Renal cortical epithelial cell (primary cell): ENCODE measurements around the gene CSMD2. TPM values are rescaled to one million over a fixed set of nuclear protein-coding genes. Genes with fewer than 3 reads are reported as not detected.
A peak's percentile ranks its signal among the peaks of the same experiment; 100 is the strongest.

ENCODE experiments used
- DNase-seq: peaks from one replicate; pipeline ENCODE4 v3.0.0-alpha.2; 2011; ENCODE audit warnings: low read depth
- total RNA-seq: library from RNA; depleted of rRNA; stranded (reverse); fragments of >200 nt; gene quantifications from 2 replicates; pipeline ENCODE4 v1.2.3, GENCODE V29; 2014

CSMD2 gene
- total RNA-seq, 1 donor from 2014 or later = 0.55 TPM

- DNase-seq = no peak
Measured at GRCh38 chr1:33758698-33759097, 406.3 kb downstream of the CSMD2 start.

GRCh38 chr1:33753087-33753856 is 411.8 kb downstream of the CSMD2 start:
- DNase-seq = no peak

DNA sequence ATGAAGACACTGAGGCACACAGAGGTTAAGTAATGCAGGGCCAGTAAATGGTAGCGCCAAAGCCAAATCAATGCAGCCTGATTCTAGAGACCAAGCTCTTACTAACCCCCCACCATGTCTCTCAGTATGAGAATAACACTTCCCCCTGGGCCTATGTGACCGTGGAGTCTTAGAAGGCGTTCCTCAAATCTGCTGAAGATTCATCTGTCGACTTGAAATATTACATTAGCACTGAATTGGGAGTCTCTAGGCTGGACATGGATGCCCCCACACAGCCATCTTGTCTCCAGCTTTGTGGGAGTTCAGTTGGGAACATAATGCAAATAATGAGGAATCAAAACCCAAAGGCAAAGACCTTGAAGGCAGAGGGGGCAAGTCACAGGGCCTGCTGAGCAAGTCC is 419.1 kb downstream of the CSMD2 start:
- no peak for DNase-seq

DNA sequence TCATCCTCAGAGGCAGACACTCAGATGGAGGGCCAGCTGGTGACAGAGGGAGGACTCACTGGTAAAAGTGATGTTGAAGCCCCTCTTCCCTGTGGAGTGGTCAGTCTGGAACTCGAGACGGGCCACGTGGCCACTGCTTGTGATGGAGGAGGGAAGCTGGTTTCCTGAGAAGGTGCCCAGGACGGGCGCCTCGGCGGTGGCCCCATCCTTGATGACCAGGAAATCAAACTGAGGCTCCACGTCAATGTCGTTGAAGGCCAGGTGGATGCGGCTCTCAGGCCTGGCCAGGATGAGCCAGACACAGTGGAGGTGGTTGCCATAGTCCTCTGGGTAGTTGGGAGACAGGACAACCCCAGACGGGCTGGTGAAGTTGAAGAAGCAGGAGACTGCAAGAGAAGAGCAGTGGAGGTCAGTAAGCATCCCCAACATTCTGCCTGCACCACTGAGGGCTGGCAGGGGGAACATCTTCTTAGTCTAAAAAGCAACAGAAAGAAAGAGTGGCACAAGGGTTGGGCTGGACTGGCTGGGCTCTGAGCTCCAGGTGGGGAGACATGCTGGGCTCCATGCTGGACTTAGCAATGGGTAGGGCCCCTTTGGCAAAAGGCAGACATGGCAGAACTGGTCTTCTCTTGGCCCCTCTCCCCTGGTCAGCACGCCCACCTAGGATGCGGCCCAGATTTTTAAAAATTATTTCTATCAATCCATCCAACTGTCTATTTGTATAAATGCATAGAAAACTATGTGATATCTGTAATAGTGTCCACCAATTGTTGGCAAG is 421.6 kb downstream of the CSMD2 start:
- no peak for DNase-seq

GRCh38 chr1:33742663-33743062 is 422.4 kb downstream of the CSMD2 start:
- DNase-seq = no peak

GRCh38 chr1:33741749-33742148 is 423.3 kb downstream of the CSMD2 start:
- no peak for DNase-seq

DNA sequence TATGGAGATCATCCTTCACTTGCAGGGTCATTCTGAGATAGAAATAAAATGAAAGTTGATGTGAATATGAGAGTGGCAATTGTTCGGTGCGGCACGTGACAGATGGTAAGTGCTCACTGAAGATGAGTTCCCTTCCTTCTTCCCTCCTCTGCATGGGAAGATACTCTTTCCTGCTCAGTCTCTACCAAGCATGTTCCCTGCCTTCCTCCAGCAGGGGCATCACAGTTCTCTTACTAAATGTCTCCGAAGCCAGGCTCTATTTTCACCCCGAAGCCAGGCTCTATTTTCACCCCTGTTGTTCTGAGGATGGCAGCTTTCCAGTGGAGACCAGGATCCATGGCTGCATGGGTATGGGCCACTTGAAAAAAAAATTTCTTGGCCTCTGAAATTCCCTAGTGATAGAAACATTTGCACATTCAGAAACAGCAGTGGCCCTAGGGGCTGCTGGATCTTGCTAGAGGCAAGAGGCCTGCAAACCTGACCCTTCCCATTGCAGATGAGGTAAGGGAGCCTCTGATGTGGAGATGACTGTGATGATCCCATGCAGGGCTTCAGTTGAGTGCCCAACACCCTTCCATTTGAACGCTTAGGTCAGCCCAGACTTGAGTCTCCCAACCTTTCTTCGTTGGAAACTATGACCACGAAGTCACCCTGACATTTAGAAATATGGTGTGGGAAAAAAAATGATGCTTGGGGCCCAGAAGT is 424.8 kb downstream of the CSMD2 start:
- DNase-seq = no peak

DNA sequence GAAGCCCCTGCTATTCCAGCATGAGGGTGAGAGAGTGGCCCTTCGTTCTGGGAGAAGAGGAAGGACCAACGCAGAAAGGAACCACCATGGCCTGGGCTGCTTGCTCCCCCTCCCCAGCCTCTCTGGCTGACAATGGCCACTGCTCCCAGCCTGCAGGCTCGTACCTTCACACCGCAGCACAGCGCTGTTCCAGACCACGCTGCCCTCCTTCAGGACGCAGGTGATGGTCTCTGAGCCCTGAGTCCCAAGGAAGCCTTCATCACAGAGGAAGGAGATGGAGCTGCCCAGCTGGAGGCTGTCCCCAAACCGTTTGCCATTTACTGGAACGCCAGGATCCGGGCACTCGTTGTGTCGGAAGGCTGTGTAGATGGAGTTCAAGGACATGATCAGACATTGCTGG is 426.1 kb downstream of the CSMD2 start:
- no peak for DNase-seq

- DNase-seq = no peak
Measured at GRCh38 chr1:33738536-33738935, 426.5 kb downstream of the CSMD2 start.

DNA sequence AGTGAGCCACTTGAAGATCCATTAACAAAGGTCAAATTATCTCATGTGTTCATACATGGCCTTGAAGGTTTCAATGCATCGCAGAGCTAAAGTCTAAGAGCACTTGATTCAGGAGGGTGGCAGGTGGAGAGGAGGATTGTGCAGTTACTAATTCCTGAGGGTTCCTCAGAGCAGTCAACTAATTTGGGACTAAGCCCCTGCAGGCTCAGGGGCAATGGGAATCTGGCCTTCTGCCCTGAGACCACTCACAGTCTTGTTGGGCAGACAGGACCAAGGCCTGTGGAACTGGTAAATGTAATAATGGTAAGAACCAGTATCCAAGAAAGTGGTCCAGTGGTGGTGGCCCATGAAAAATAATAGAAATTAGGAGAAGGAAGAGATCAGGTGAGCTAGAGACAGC is 428.5 kb downstream of the CSMD2 start:
- DNase-seq = no peak

DNA sequence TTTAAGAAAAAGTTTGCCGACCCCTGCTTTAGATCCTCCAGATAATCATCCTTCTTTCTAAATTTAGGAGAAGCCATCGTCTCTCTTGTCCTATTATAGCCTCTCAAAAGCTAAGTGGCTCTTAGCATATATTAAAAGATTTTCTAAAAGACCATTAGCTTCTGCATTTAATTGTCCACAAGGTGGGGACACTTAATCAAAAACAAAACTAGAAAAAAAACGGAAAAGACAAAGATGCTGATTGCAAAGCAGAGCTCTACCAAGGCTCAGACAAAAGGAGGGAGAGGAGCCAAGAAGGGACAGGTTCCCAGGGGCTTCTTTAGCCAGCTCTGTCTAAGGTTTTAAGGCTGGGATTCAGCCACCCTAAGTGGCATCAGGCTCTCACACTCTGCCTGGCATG is 429.4 kb downstream of the CSMD2 start:
- DNase-seq = peak; percentile 8

GRCh38 chr1:33727310-33727709 is 437.7 kb downstream of the CSMD2 start:
- DNase-seq = no peak

GRCh38 chr1:33726274-33726804 is 438.7 kb downstream of the CSMD2 start:
- DNase-seq = no peak

- DNase-seq = no peak
Measured at GRCh38 chr1:33725556-33726160, 439.4 kb downstream of the CSMD2 start.

DNA sequence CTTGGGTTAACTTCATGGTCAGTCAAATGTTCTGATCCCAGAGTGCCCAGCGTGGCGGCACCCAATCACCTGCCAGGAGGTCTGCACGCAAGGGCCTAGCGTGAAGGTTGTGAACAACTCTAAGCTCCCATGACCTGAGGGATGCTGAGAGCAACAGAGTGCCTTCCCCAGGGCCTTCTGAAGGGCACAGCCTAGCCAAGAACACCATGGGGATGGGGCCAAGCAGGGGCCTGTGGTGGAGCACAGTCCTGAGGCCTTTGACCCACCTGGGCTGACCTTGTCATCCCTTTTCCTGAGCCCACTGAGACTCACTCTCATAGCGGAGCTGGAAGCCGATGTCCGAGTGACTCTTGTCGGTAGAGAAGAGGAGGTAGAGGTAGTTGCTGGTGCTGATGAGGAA is 440.0 kb downstream of the CSMD2 start:
- DNase-seq = no peak

- DNase-seq = no peak
Measured at GRCh38 chr1:33724348-33724747, 440.7 kb downstream of the CSMD2 start.

DNA sequence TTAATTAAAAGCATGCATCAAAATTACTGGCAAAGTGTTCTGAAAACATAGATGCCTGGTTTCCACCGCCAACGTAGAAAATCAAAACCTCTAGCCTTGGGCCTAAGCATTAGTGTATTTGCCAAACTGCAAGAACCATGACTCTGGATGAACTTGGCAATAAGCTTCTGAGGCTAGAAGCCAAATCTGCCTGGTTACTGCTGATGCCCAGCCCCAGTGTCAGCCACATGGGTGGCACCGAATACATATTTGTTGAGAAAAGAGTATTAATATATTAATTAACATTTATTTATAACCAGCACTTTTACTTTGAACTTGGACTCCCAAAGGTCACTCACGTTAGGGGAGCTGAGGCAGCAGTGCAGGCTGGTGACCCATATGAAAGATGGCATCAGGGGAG is 441.8 kb downstream of the CSMD2 start:
- no peak for DNase-seq

- no peak for DNase-seq
Measured at GRCh38 chr1:33721301-33721815, 443.7 kb downstream of the CSMD2 start.

- DNase-seq = no peak
Measured at GRCh38 chr1:33719771-33720670, 445.0 kb downstream of the CSMD2 start.

GRCh38 chr1:33719326-33719725 is 445.7 kb downstream of the CSMD2 start:
- DNase-seq = no peak

DNA sequence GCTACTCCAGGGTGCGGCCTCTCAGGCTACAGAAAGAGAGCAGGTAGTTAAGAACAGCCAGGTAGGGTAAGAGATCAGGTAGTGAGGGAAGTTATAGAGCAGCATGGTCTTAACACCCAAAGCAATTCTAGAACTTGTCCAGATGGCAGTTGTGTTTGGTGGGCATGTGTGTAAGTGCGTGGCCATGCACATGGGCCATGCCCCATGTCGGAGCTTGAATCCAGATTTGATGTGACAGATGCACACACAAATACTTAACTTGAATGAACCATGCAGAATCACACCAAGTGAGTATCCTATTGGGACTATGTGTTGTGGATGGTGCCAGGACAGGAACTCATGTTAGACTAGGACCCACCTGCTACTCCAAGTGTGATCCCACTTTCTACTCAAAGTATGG is 446.8 kb downstream of the CSMD2 start:
- DNase-seq = no peak
